ENCODE data around the gene RPS28.
A peak's percentile ranks its signal among the peaks of the same experiment; 100 is the strongest.

- TF ChIP-seq CTCF (IDR thresholded peaks at IDR 0.05) (peak in 4 of 6 experiments; percentile 13 to 62 (median 41)), POLR2A (IDR thresholded peaks at IDR 0.05) (peak in 3 of 4 donors; percentile 85 to 95 (median 93))
Observed at GRCh38 chr19:8321067-8321985, at the start of gene RPS28, which contains the start of gene NDUFA7.
